AG04450 (cell line): Measurements from ENCODE around the gene CYB561D1. TPM values are rescaled to one million over a fixed set of nuclear protein-coding genes. Genes with fewer than 3 reads are reported as not detected.

ENCODE experiments used
- CTCF ChIA-PET: fragments of 300-600, 350-600 bp; formaldehyde crosslinking; extraction: SDS; loops from one replicate; lab custom pipeline; 2022; ENCODE audit warnings: antibody characterized with exemption, inconsistent platforms; lab: Charles Lee
- POLR2A ChIA-PET: fragments of 350-600 bp; formaldehyde crosslinking; extraction: SDS; loops from one replicate; lab custom pipeline; 2021; ENCODE audit warnings: antibody characterized with exemption, inconsistent platforms; lab: Yijun Ruan, JAX
- DNase-seq: peaks from one replicate; pipeline ENCODE4 v3.0.0-alpha.2; 2011; ENCODE audit warnings: low read depth, low spot score
- H3K27ac ChIP-seq: one replicate; pipeline ENCODE4 v1.5.1; 2012; ENCODE audit warnings: low read depth, low read length, control low read depth
- H3K27me3 ChIP-seq: one replicate; pipeline ENCODE4 v1.6.0; 2012; ENCODE audit warnings: low read length; ENCODE audit not compliant: control insufficient read depth, insufficient read depth
- H3K4me3 ChIP-seq: 2 replicates; pipeline ENCODE4 v1.5.1; 2011; ENCODE audit warnings: mild to moderate bottlenecking, low read depth, low read length, control low read depth
- H3K9me3 ChIP-seq: 2 replicates; pipeline ENCODE4 v1.5.1; 2012; ENCODE audit warnings: low read length; ENCODE audit not compliant: control insufficient read depth, insufficient read depth
- CTCF ChIP-seq: IDR thresholded peaks from 2 replicates; pipeline ENCODE4 v1.5.1; 2011; ENCODE audit warnings: low read depth, low read length, control low read depth, inconsistent platforms
- polyA plus RNA-seq: library from polyadenylated mRNA; depleted of rRNA; stranded (reverse); fragments of >200 nt; gene quantifications from 2 replicates; pipeline ENCODE4 v1.2.3, GENCODE V29; 2011

The CYB561D1 gene
- polyA plus RNA-seq, 1 experiment = 5.4 TPM

DNA sequence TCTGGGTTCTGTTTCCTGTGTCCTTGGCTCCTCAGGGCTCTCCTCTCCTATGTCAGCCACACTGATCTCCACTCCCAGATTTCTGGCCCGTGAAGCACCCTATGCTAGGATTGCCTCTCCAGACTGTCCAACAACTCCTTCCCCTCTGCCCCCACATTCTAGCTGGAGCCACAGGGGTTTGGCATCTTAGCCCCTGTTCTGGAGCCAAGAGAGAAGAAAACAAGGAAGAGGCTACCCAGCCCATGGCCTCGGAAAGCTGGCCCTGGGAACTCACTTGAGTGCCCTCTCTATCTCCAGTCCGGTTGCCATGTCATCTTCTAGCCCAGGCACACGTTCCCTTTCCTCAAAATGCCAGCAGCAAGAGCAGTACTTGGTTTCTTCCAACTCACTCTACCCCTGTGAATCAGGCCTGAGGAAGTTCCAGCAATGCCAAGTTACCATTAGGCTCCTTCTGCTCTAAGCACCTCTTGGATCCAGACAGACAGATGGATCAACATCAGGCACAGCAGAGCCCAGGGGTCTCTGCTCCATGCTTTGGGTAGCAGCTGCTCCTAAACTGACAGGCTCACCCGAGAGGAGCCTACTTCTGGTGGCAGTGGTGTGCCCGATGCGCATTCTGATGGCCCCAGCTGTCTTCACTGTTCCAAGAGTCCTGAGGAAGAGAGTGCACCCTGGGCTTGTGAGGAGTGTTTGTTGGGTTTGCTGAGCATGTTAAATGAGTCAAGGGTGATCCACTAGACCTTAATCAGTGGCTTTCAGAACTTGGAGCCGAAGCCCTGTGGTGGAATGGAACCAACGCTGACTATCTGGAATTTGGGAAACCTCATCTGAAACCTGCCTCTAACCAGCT, 34.2 kb downstream of the CYB561D1 start:
- Histone ChIP-seq H3K4me3 (no peak overlapping the region), H3K9me3 (no peaks in the 10 kb centered on the region), H3K27me3 (peaks cover 21% of the 10 kb centered on the region), H3K27ac (no peak overlapping the region)
- ChIA-PET CTCF (interaction anchor here (1.5 to 17.0 kb wide), 2 partner anchors 28 to 112 kb away, joined by 4 to 1351 read pairs; partner anchors contain the start of genes AMIGO1, ATXN7L2 and CYB561D1), POLR2A (no interaction called here)
- no peak for TF ChIP-seq CTCF
- no peak for DNase-seq

DNA sequence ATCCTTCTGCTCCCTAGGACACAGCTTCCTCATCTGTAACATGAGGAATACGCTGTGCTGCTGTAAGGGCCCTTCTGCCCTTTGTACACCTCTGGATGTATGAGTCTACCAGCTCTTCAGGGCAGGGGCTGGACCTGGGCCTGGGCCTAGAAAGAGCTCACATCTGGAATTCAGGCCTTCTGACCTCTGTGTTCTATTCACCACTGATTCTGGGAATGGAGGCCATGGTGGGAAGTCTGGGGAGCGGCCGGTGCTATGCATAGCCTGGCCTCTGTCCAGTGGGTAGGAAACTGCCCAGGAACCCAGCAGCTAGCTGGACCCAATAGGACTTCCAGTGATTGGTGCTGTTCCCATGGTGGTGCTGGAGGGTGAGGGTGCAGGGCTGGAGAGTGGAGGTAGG, 34.8 kb downstream of the CYB561D1 start:
- DNase-seq = no peak
- Histone ChIP-seq H3K27me3 (peaks cover 19% of the 10 kb centered on the region), H3K9me3 (no peaks in the 10 kb centered on the region), H3K4me3 (no peak overlapping the region), H3K27ac (no peak overlapping the region)
- no peak for TF ChIP-seq CTCF
- ChIA-PET POLR2A (no interaction called here), CTCF (interaction anchor here (1.5 to 17.0 kb wide), 3 partner anchors 17 to 111 kb away, joined by 4 to 1351 read pairs (median 10); partner anchors contain the start of genes AMIGO1, ATXN7L2 and CYB561D1)

DNA sequence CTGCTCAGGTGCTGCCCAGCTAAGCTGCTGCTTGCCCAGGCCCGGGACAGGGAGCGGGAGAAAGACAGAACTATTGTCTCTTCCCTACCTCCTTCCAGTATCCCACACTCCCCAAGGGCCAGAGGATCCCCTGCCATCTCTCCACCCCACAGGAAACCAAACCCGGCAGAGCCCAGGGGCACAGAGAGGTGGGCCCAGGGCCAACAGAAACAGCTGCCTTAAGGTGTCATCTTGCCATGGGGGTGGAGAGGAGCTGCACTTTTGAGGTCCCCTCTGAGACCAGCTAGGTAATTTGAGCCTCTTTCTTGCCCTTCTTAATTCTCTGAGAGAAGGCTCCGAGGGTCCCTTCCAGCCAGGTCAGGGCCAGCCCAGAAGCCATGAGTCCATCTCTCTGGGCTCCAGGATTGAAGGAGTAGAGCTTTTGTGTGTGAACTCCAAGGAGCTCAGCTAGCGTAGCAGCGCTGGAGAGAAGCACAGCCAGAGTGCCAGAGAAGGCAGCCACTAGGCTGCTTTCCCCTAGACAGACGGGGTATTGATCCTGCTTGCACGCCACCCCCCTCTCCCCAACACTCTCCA, 36.1 kb downstream of the CYB561D1 start:
- DNase-seq = no peak
- H3K9me3 ChIP-seq = no peaks in the 10 kb centered on the region
- ChIA-PET POLR2A (interaction anchor here (1.6 kb wide), 1 partner anchor 40 kb away, joined by 4 read pairs; no protein-coding TSS in a partner anchor), CTCF (interaction anchor here (1.1 to 17.0 kb wide), 3 partner anchors 16 to 265 kb away, joined by 3 to 1351 read pairs (median 10); partner anchors contain the start of genes AMIGO1, ATXN7L2 and CYB561D1)
- H3K27ac ChIP-seq = no peak overlapping the region
- H3K27me3 ChIP-seq = peaks cover 15% of the 10 kb centered on the region
- no peak overlapping the region for H3K4me3 ChIP-seq
- no peak for TF ChIP-seq CTCF

DNA sequence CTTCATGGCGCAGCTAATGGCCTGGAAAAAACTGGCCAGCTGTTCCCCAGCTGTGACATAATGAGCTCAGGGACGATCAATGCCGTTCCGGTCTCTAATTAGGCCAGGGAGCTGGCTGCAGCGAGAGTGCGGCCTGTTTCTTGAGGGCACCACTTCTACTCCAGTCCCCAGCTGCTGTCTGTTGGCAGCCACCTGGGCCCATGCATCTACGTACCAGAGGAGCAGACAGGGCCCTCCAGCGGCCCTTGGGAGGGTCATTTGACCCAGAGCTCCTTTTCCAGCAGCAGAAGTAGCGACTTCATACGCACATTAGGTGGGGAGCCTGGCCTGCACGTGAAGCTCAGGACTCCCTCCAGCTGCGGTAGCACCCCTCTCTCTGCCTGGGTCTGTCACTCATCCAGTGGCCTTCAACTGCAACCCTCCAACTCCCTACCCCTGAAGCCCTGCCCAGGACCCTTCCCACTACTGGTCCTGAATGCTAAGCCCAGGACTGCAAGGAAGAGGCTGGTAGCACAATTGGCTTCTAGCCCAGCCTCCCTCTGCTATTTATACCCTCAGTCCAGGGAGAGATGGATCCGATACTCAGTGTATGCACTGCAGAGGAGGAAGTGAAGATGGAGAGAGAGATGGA, 36.7 kb downstream of the CYB561D1 start:
- ChIA-PET POLR2A (interaction anchor here (1.6 kb wide), 1 partner anchor 40 kb away, joined by 4 read pairs; no protein-coding TSS in a partner anchor), CTCF (interaction anchor here (1.1 to 17.0 kb wide), 3 partner anchors 15 to 266 kb away, joined by 3 to 1351 read pairs (median 10); partner anchors contain the start of genes AMIGO1, ATXN7L2 and CYB561D1)
- H3K27ac ChIP-seq = no peak overlapping the region
- DNase-seq = no peak
- no peak overlapping the region for H3K4me3 ChIP-seq
- no peak for TF ChIP-seq CTCF
- H3K9me3 ChIP-seq = no peaks in the 10 kb centered on the region
- peaks cover 14% of the 10 kb centered on the region for H3K27me3 ChIP-seq
